Naive B cell (primary cell): ENCODE results near the gene CLASP2. TPM values are rescaled to one million over a fixed set of nuclear protein-coding genes. Genes with fewer than 3 reads are reported as not detected.

Experiments used
- ATAC-seq, 2 donors: fragments of 150-1000 bp; cut with Tn5 transposase; 2 replicates each; pipeline ENCODE4 v1.10.0; 2021; ENCODE audit warnings: low read depth in 2 of 2, mild to moderate bottlenecking in 2 of 2, moderate library complexity in 2 of 2
- DNase-seq: peaks from one replicate; pipeline ENCODE4 v3.0.0; 2022
- H3K27ac Mint-ChIP-seq, 6 donors: one replicate each; pipeline ENCODE4 v1.8.0; 2020 to 2022; ENCODE audit warnings: mild to moderate bottlenecking in 6 of 6, mixed read lengths in 6 of 6, moderate library complexity in 5 of 6, inconsistent platforms in 2 of 6
- H3K27me3 Mint-ChIP-seq, 3 donors: one replicate each; pipeline ENCODE4 v1.8.0; 2021 to 2022; ENCODE audit warnings: mixed read lengths in 3 of 3, mild to moderate bottlenecking in 1 of 3
- H3K36me3 Mint-ChIP-seq, 2 donors: one replicate each; pipeline ENCODE4 v1.8.0; 2020 to 2022; ENCODE audit warnings: mixed read lengths in 2 of 2, inconsistent platforms in 1 of 2, mild to moderate bottlenecking in 1 of 2
- H3K4me1 Mint-ChIP-seq, 3 donors: one replicate each; pipeline ENCODE4 v1.8.0; 2020 to 2022; ENCODE audit warnings: mixed read lengths in 3 of 3, inconsistent platforms in 1 of 3, mild to moderate bottlenecking in 1 of 3, moderate library complexity in 1 of 3
- H3K4me3 Mint-ChIP-seq, 8 donors: one replicate each; pipeline ENCODE4 v1.8.0; 2020 to 2022; ENCODE audit warnings: mild to moderate bottlenecking in 8 of 8, mixed read lengths in 8 of 8, moderate library complexity in 8 of 8, inconsistent platforms in 2 of 8
- H3K9me3 Mint-ChIP-seq, 7 donors: one replicate each; pipeline ENCODE4 v1.8.0; 2020 to 2022; ENCODE audit warnings: mixed read lengths in 7 of 7, mild to moderate bottlenecking in 5 of 7, inconsistent platforms in 2 of 7, moderate library complexity in 1 of 7
- polyA plus RNA-seq, 6 donors: library from polyadenylated mRNA; unstranded; fragments of 300-500 nt; fragmentation: Illumina TruSeq; gene quantifications; one replicate each; pipeline ENCODE4 v1.2.3, GENCODE V29; 2021; ENCODE audit warnings: low read depth in 6 of 6

Gene CLASP2
- polyA plus RNA-seq, 6 donors from 2014 or later = 10.2 to 16.6 (median 14.3) TPM

GRCh38 chr3:33592999-33593398 lies 125.1 kb downstream of the CLASP2 start:
- peaks cover 0 to under 1% (median 0%) of the 10 kb centered on the region in 3 donors for H3K4me1 Mint-ChIP-seq
- H3K27ac Mint-ChIP-seq = no peak overlapping the region
- no peak overlapping the region for H3K4me3 Mint-ChIP-seq
- no peaks in the 10 kb centered on the region for H3K9me3 Mint-ChIP-seq
- H3K36me3 Mint-ChIP-seq = peaks cover 18 to 30% of the 10 kb centered on the region in 2 donors
- ATAC-seq (no peak), DNase-seq (no peak)
- H3K27me3 Mint-ChIP-seq = no peaks in the 10 kb centered on the region

- Mint-ChIP-seq H3K36me3 (peaks cover 23 to 40% of the 10 kb centered on the region in 2 donors), H3K4me3 (no peak overlapping the region), H3K9me3 (no peaks in the 10 kb centered on the region), H3K27me3 (no peaks in the 10 kb centered on the region), H3K4me1 (no peaks in the 10 kb centered on the region), H3K27ac (no peak overlapping the region)
- DNase-seq = no peak
- ATAC-seq = no peak
Measured at GRCh38 chr3:33590541-33590940, 127.5 kb downstream of the CLASP2 start.

- H3K27ac Mint-ChIP-seq = no peak overlapping the region
- no peak for DNase-seq
- no peaks in the 10 kb centered on the region for H3K27me3 Mint-ChIP-seq
- H3K4me3 Mint-ChIP-seq = no peak overlapping the region
- H3K9me3 Mint-ChIP-seq = no peaks in the 10 kb centered on the region
- peaks cover 31 to 37% of the 10 kb centered on the region in 2 donors for H3K36me3 Mint-ChIP-seq
- no peak for ATAC-seq
- no peaks in the 10 kb centered on the region for H3K4me1 Mint-ChIP-seq
Measured at GRCh38 chr3:33586402-33586801, 131.7 kb downstream of the CLASP2 start.

GRCh38 chr3:33582234-33582633 lies 135.8 kb downstream of the CLASP2 start:
- no peaks in the 10 kb centered on the region for H3K9me3 Mint-ChIP-seq
- no peak overlapping the region for H3K4me3 Mint-ChIP-seq
- peaks cover 13 to 15% of the 10 kb centered on the region in 2 donors for H3K36me3 Mint-ChIP-seq
- H3K4me1 Mint-ChIP-seq = no peaks in the 10 kb centered on the region
- H3K27ac Mint-ChIP-seq = no peak overlapping the region
- DNase-seq (no peak), ATAC-seq (no peak)
- H3K27me3 Mint-ChIP-seq = no peaks in the 10 kb centered on the region

GRCh38 chr3:33581666-33582065 lies 136.4 kb downstream of the CLASP2 start:
- Mint-ChIP-seq H3K4me3 (no peak overlapping the region), H3K27ac (no peak overlapping the region)

GRCh38 chr3:33579840-33580239 lies 138.2 kb downstream of the CLASP2 start:
- Mint-ChIP-seq H3K9me3 (no peaks in the 10 kb centered on the region), H3K4me1 (peaks cover 0 to 4% (median 0%) of the 10 kb centered on the region in 3 donors), H3K36me3 (peaks cover 8 to 17% of the 10 kb centered on the region in 2 donors), H3K27me3 (no peaks in the 10 kb centered on the region), H3K27ac (peak overlapping the region in 1 of 6 donors; percentile 43), H3K4me3 (no peak overlapping the region)
- ATAC-seq (no peak), DNase-seq (no peak)

More at GRCh38 chr3:33581666-33582065, 136.4 kb downstream of the CLASP2 start:
- no peak for DNase-seq
- Mint-ChIP-seq H3K36me3 (peaks cover 9 to 12% of the 10 kb centered on the region in 2 donors), H3K4me1 (no peaks in the 10 kb centered on the region), H3K27me3 (no peaks in the 10 kb centered on the region), H3K9me3 (no peaks in the 10 kb centered on the region)
- ATAC-seq = no peak

- DNase-seq (no peak), ATAC-seq (no peak)
- peaks cover 8 to 17% of the 10 kb centered on the region in 2 donors for H3K36me3 Mint-ChIP-seq
- H3K27me3 Mint-ChIP-seq = no peaks in the 10 kb centered on the region
- H3K4me3 Mint-ChIP-seq = no peak overlapping the region
- H3K9me3 Mint-ChIP-seq = no peaks in the 10 kb centered on the region
- peaks cover 0 to 4% (median 0%) of the 10 kb centered on the region in 3 donors for H3K4me1 Mint-ChIP-seq
- no peak overlapping the region for H3K27ac Mint-ChIP-seq
Measured at GRCh38 chr3:33579178-33579510, 138.9 kb downstream of the CLASP2 start.

- H3K27me3 Mint-ChIP-seq = no peaks in the 10 kb centered on the region
- no peak for DNase-seq
Measured at GRCh38 chr3:33578325-33579177, 139.5 kb downstream of the CLASP2 start.

GRCh38 chr3:33577588-33577987 lies 140.5 kb downstream of the CLASP2 start:
- no peak for ATAC-seq
- no peak for DNase-seq
- H3K9me3 Mint-ChIP-seq = no peaks in the 10 kb centered on the region
- H3K4me3 Mint-ChIP-seq = no peak overlapping the region
- H3K4me1 Mint-ChIP-seq = peaks cover 0 to 4% (median 0%) of the 10 kb centered on the region in 3 donors
- H3K27me3 Mint-ChIP-seq = no peaks in the 10 kb centered on the region
- H3K36me3 Mint-ChIP-seq = peaks cover 8 to 20% of the 10 kb centered on the region in 2 donors
- H3K27ac Mint-ChIP-seq = no peak overlapping the region

More at GRCh38 chr3:33578325-33579177, 139.5 kb downstream of the CLASP2 start:
- no peak for ATAC-seq
- Mint-ChIP-seq H3K4me1 (peaks cover 0 to 4% (median 0%) of the 10 kb centered on the region in 3 donors), H3K4me3 (no peak overlapping the region), H3K27ac (no peak overlapping the region), H3K36me3 (peaks cover 8 to 17% of the 10 kb centered on the region in 2 donors), H3K9me3 (no peaks in the 10 kb centered on the region)

GRCh38 chr3:33577173-33577572 lies 140.9 kb downstream of the CLASP2 start:
- Mint-ChIP-seq H3K4me1 (peaks cover 0 to 4% (median 0%) of the 10 kb centered on the region in 3 donors), H3K36me3 (peaks cover 5 to 18% of the 10 kb centered on the region in 2 donors), H3K27me3 (no peaks in the 10 kb centered on the region), H3K4me3 (no peak overlapping the region), H3K27ac (no peak overlapping the region), H3K9me3 (no peaks in the 10 kb centered on the region)
- no peak for ATAC-seq
- no peak for DNase-seq

GRCh38 chr3:33575311-33575710 lies 142.7 kb downstream of the CLASP2 start:
- Mint-ChIP-seq H3K27ac (no peak overlapping the region), H3K4me1 (peaks cover 0 to 4% (median 0%) of the 10 kb centered on the region in 3 donors), H3K36me3 (peaks cover 13 to 18% of the 10 kb centered on the region in 2 donors), H3K4me3 (no peak overlapping the region), H3K27me3 (no peaks in the 10 kb centered on the region), H3K9me3 (no peaks in the 10 kb centered on the region)
- DNase-seq (no peak), ATAC-seq (no peak)

GRCh38 chr3:33557829-33558228 lies 160.2 kb downstream of the CLASP2 start:
- Mint-ChIP-seq H3K36me3 (peaks cover 7 to 17% of the 10 kb centered on the region in 2 donors), H3K27me3 (no peaks in the 10 kb centered on the region), H3K4me1 (no peaks in the 10 kb centered on the region), H3K4me3 (no peak overlapping the region), H3K27ac (no peak overlapping the region), H3K9me3 (no peaks in the 10 kb centered on the region)
- no peak for ATAC-seq
- no peak for DNase-seq

GRCh38 chr3:33557279-33557678 lies 160.8 kb downstream of the CLASP2 start:
- Mint-ChIP-seq H3K4me1 (no peaks in the 10 kb centered on the region), H3K27ac (no peak overlapping the region), H3K9me3 (no peaks in the 10 kb centered on the region), H3K27me3 (no peaks in the 10 kb centered on the region), H3K4me3 (no peak overlapping the region), H3K36me3 (peaks cover 11 to 17% of the 10 kb centered on the region in 2 donors)
- DNase-seq = no peak
- ATAC-seq = no peak

- Mint-ChIP-seq H3K4me3 (no peak overlapping the region), H3K9me3 (peaks cover 0 to 18% (median 4%) of the 10 kb centered on the region in 7 donors), H3K4me1 (peaks cover 13 to 24% (median 21%) of the 10 kb centered on the region in 3 donors), H3K36me3 (peaks cover 31 to 35% of the 10 kb centered on the region in 2 donors), H3K27me3 (no peaks in the 10 kb centered on the region), H3K27ac (peak overlapping the region in 2 of 6 donors; percentile 32 to 43)
- DNase-seq = no peak
- ATAC-seq = no peak
Measured at GRCh38 chr3:33547101-33547500, 171.0 kb downstream of the CLASP2 start.
